NCI-H2029 treated with DMSO at 0.1 percent for 48 hours (cell line): ENCODE data around the gene SNED1.

Experiments used
- DNase-seq: peaks from one replicate; lab custom pipeline; 2025; lab: John Stamatoyannopoulos, UW

Gene SNED1

DNA sequence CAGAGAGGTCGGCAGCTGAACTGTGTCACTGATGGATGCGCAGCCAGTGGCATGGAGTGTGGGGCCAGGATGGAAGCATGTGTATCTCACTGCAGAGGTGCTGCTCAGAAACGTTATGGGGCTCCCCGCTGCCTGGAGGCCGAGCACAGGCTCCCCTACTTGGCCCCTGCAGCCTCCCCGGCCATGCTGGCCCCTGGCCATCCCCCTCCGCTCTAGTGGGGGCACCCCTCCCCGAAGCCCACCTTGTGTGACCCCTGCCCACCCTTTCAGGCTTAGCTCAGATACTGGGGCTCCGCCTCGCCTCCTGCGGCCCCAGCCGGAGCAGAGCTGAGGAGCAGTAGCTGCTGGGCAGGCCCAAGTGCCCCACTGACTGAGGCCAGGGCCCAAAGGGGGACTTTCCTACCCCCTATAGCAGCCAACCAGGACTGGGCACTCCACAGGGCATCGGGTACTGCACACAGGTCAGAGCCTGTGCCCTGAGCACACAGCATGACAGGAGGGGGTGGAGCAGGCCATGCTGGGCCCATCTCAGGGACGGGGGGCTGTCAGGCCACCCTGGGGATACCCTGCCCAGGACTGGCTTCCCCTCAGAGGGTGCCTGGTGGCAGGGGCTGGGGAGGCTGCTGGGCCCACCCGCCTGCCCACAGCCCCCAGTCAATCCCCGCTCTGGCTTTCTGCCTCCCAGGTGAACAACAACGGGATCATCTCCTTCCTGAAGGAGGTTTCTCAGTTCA, 31.3 kb downstream of the SNED1 start:
- DNase-seq, result no peak

DNA sequence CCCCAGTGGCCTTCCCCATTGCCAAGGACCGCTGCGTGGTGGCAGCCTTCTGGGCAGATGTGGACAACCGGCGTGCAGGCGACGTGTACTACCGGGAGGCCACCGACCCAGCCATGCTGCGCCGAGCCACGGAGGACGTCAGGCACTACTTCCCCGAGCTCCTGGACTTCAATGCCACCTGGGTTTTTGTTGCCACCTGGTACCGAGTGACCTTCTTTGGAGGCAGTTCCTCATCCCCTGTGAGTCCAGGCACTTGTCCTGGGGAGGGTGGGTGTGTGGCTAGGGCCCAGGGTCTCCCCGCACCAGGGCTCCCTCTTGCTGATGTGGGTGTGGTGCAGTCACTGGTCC, 31.9 kb downstream of the SNED1 start:
- no peak for DNase-seq

DNA sequence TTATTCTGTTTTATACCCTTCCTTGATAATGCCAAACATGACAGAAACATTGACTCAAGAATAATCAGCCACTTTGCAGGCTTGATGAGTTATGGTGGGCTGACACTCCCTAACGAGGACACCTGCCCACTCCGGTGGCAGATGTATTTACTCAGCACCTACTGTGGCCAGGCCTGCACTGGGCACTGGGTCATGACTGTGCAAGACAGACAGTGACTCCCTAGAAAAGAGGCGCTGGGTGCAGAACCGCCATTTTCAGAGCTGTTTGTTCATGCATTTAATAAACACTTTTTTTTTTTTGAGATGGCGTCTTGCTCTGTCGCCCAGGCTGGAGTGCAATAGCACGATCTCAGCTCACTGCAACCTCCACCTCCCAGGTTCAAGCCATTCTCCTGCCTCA, 32.5 kb downstream of the SNED1 start:
- DNase-seq, result no peak

DNA sequence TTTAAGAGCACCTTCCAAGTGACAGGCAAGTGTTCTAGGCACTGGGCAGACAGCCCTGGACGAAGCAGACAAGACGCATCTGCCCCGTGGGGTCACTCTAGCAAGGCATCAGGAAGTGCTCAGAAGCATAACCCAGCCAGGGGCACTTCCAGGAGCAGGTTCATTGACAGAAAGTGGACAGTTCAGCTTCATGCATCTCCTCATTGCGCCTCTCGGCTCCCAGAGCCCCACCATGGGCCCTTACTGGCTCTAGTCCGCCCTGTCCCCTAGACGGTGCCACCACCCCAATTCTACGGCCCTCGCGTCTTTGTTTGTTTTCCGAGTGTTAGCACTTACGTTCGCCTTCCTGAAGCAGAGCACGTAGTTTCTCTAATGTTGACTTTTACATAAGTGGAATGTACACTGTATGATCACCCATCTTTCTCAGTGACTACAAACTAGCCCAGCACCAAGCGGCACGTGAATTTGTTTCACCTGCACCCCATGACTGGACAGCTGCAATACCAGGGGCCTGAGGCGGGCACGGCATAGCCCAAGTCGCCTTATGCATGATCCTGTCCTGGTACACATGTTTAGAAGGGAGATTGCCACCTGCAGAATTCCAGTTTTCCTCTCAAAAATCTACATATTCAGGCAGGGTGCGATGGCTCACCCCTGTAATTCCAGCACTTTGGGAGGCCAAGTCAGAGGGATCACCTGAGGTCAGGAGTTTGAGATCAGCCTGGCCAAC, 33.2 kb downstream of the SNED1 start:
- no peak for DNase-seq

DNA sequence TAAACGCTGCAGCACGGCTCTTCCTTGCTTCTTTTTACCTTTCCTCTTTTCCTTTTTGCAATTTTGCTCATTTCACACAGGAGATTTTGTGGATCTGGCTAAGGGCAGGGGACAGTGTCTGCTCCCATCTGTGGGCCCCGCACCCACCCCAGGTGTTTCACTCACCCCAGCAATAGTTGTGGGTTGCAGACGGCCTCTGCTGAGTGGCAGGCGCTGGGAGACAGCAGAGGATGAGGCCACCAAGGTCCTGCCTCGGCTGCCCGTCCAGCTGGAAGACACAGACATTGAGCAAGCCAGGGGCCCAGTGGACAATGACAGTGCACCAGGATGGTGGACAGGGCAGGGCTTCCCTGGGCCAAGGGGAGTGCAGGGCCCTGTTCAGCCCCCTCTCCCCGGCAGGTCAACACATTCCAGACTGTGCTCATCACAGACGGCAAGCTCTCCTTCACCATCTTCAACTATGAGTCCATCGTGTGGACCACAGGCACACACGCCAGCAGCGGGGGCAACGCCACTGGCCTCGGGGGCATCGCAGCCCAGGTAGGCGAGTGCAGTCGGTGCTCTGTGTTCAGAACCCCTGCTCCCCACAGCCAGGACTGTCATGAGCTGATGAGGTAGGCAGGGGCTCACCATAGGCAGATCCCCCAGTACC, 35.0 kb downstream of the SNED1 start:
- no peak for DNase-seq

DNA sequence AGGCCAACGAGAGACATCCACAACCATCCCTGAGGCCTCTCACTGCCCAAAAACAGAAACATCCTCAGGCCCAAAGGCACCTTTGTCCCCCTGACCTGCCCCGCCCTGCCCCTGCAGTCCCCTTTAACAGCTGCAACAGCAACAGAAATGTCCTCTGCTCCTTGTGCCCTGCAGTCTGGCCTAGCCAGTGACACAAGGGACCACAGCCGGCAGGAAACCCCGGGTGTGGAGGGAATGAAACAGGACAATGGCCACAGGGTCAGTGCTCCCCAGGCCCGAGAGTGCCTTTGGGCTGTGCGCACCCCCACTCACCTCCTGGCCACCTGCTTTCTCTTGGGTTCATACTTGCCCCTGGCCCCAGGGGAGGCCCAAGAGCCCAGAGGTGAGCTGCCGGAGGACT, 35.6 kb downstream of the SNED1 start:
- DNase-seq, result no peak

DNA sequence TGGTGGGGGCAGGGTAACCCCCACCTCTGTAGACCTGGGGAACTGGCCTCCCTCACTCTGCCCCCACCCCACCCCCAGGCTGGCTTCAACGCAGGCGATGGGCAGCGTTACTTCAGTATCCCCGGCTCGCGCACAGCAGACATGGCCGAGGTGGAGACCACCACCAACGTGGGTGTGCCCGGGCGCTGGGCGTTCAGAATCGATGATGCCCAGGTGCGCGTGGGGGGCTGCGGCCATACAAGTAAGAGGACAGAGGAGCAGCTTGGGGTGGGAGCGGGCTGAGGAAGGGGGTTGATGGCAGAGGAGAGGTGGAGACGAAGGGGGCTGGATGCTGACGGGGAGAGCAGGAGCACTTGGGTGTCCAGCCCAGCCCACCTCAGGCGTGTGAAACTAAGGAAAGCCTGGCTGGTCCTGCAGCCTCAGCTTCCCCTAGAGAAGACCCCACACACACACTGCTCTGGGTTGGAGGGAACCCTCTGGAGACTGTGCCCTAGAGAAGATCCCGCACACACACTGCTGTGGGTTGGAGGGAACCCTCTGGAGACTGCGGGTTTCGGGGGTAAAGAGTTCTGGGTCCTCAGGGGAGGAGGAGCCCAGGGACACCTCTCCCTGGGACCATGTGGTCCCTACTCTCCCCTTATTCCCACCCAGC, 36.2 kb downstream of the SNED1 start:
- DNase-seq, result no peak

DNA sequence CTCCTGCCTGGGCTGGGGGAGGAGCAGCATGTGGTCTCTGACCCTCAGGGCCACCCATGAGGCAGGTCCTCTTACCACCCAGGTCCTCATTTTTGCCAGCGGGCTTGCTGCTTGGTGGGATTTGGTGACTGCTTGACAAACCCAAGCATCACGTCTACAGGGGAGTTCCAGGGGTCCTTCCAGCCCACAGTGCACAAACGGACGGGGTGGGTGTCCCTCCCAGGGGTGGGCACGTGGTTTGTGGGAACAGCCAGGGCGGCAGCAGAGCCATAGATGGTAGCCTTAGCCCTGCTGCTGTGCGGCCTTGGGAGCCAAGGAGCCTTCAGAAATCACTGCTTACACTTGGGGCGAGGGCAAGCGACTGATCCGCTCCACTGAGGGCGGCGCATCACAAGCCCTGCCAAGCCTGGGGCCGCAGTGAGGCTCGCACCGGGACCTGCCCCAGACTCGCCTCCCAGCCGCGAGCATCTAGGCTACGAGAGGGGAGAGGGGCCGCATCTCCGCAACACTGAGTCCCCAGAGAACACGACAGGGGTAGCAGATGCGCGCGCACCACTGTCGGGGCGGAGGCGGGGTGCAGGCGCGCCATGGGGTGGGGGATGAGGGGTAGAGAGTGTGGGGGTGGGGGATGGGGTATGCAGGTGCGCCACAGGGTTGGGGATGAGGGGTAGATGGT, 36.9 kb downstream of the SNED1 start:
- DNase-seq, result no peak

DNA sequence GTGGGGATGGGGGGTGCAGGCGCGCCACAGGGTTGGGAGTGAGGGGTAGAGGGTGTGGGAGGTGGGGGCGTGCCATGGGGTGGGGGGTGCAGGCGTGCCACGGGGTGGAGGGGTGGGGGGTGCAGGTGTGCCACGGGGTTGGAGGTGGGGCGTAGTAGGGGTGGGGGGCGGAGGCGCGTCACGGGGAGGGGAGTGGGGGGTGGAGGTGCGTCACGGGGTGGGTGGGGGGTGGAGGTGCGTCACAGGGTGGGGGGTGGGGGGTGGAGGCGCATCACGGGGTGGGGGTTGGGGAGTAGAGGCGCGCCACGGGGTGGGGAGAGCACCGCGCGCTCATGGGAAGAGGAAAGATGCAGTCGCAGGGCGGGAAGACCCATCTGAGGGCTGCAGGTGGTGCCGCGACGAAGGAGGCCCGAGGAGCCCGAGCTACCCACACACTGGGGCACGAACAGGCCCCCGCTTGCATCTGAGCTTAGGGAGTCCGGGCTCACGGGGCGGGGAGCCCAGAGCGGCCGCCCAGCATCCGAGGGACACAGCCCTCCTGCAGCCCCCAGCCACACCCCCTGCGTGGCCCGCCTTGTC, 37.5 kb downstream of the SNED1 start:
- no peak for DNase-seq

DNA sequence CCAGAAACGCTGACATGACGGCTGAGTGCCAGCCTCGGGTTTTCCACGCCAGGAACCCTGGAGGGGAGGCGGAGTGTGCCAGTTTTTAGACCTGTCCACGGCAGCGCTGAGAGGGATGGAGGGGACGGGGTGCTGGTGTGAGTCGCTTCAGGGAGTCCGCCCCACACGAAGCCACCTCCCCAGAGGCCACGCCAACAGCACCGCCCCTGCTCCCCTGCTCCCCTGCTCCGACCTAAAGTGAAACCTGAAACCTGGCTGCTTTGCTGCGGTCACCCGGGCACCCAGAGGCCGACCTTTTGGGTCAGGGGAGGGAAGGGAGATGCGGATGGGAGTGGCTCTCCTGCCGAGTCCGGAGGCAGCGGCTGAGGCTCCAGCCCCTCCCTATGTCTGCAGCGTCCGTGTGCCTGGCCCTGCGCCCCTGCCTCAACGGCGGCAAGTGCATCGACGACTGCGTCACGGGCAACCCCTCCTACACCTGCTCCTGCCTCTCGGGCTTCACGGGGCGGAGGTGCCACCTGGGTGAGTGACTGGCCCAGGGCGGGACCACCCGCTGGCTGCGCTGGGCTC, 38.1 kb downstream of the SNED1 start:
- no peak for DNase-seq

DNA sequence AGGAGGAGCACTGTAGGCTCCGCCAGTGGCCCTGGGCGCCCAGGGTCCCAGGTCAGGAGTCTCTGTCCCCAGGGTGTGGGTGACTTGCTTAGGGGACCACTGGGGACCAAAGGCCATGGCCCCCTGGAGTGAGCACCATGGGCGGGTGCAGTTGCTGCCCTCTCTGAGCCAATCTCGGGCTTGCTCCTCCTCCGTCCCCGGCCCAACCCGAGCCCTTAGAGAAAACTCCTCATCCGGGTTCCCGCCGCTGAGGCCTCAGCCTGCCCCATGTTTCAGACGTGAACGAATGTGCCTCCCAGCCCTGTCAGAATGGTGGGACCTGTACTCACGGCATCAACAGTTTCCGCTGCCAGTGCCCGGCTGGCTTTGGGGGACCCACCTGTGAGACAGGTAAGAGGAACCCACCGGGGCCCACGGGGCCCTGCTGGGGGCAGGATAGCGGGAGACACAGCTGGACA, 38.6 kb downstream of the SNED1 start:
- no peak for DNase-seq

DNA sequence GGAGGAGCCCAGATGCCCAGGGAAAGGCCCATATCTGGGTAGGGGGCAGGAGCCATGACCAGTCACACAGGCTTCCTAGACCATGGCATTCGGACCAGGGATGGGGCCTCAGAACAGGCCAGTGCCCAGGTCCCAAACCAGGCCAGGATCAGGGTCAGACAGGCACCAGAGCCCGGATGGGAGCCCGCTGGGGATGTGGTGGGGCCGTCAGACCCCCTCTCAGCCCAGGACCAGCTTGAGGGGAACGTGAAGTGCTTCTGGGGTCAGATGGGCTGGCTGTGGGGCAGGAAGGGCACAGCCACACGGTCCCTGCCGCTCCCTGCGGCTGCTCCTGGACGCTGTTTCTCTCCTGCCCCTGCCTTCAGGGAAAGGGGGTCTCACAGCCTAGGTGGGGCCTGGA, 39.1 kb downstream of the SNED1 start:
- DNase-seq, result no peak

DNA sequence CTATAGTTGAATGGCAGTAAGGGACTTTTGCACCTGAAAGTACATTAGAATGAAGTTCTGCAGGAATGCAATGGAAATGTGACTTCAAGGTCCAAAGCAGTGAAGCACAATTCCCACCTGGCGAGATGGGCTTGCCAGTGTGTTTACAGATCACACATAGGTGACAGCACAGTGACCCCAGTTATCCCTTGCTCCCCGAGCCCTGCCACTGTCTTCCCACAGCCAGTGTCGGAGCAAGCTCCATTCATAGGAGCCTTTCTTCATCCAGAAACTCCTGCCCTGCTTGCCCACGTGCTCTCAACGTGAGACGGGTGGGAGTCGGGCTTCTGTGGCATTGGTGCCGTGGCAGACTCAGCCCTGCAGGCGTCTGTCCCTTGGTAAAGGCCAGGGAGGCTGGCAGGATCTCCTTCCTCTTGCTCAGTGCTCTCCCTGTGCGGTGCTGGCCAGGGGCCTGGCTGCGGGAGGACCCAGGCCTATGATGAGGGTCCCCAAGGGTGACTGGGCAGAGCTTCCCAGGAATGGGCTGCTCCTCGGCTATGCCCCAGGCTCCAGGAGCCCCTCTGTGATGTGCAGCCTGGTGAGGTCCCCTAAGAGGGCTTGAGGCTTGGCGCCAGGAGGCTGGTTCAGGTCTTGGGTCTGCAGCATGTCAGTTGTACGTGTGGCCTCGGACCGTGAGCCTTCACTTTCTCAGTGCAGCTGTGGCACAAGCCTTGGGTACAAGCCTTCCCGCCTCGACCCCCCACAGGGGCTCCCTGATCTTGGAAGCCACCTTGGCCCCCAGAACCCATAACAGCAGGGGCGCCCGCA, 40.2 kb downstream of the SNED1 start:
- DNase-seq, result no peak

DNA sequence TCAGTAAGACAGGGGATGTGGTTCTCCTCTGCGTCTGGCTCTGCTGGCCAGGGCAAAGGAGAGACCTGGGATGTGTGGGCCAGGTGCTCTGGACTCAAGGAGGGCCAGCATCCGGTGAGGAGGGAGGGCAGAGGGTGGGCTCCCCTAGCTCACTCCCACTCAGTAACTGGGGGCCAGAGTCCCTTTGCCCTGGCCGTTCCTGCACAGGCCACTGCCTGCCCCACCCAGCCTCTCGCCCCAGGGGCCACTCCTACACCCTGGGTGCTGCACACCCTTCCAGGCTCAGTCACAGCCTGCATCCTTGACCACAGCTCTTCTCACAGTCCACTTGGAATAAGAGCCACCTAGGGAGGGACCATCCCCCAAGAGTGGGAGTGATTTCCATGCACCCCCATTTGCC, 41.0 kb downstream of the SNED1 start:
- no peak for DNase-seq

DNA sequence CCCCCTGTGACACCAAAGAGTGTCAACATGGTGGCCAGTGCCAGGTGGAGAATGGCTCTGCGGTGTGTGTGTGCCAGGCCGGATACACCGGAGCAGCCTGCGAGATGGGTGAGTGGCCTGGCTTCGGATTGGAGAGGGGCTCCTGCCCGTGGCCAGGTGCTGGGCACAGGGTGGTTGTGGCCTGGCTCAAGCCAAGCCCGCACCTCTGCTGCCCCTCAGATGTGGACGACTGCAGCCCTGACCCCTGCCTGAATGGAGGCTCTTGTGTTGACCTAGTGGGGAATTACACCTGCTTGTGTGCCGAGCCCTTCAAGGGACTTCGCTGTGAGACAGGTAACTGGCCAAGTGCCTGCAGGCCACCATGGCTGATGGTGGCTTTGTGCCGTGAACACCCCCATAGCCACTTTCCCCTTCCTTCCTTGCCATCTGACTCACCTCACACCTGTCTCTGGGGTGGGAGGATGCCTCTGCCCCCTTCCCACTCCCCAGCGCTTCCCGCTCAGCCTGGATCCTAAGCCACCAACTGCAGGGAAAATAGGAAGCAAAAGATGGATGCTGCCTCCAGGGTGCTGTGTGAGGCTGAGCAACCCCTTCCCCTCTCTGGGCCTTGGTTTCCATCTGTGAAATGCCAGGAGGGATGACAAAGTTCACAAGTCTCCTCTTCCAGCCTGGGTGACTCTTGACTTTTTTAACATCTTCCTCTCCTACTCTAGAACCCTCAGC, 41.8 kb downstream of the SNED1 start:
- DNase-seq, result no peak

DNA sequence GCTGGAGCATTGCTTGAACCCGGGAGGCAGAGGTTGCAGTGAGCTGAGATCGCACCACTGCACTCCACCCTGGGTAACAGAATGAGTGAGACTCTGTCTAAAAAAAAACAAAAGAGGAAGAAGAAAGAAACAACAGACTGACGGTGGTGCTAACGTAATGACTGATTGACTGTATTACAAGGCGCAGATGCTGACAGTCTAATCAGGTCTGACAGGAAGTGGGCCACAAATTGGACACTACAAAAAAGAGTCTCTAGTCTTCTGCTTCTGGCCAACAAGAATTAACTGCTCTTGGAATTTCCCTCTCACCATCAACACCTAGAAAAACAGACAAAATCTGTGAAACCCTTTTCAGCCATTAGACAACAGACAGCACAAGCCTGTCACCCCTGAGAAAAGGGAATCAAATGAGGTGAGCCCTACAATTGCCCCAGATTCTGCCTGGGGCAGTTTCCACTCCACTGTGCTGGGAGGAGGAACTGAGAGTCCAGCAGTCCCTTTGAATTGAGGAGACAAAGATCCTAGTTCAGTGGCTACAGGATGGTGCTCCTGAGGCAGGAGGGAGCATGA, 43.3 kb downstream of the SNED1 start:
- DNase-seq, result no peak

DNA sequence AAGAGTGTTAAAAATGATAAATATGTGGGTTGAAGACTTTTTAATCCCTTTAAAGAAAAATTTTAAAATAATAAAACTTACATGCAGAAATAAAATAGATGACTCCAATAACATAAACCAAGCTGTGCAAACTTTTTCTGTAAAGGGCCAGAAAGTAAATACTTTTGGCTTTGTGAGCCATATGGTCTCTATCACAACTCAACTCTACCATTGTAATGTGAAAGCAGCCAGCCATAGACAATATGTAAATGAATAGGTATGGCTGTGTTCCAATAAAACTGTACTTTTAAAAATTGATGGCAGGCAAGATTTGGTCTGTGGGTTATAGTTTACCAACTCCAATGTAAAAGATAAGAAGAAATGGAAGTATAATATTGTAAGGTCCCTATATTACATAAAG, 45.2 kb downstream of the SNED1 start:
- DNase-seq, result no peak

DNA sequence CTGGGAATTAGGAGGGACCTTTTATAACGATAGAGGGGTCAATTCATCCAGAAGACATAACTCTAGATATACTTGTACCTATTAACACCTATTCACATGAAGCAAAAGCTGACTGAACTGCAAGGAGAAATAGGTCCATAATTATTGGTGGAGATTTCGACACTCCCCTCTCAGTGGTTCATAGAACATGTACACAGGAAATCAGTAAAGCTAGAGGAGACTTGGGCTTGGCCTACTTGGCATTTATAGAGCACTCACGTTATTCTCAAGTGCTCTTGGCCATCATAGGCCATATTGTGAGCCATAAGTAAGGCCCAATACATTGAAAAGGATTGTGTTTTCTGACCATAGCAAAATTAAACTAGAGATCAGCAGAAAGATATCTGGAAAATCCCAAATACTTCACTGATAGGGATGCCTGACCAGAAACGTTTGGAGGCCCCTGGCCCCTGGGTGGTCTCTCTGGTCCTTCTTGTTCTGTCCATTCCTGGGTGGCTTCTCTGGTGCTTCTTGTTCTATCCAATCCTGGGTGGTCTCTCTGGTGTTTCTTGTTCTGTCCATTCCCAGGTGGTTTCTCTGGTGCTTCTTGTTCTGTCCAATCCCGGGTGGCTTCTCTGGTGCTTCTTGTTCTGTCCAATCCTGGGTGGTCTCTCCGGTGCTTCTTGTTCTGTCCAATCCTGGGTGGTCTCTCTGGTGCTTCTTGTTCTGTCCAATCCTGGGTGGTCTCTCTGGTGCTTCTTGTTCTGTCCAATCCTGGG, 49.0 kb downstream of the SNED1 start:
- DNase-seq, result no peak
